RWPE2 (cell line): ENCODE data around the gene PRDX3.

ENCODE experiments used
- ATAC-seq: fragments of 200-7000 bp; cut with Tn5 transposase; 3 replicates; pipeline ENCODE4 v1.9.1; 2021; ENCODE audit warnings: low read depth
- DNase-seq: peaks from one replicate; pipeline ENCODE4 v3.0.0-alpha.2; 2020; ENCODE audit warnings: low spot score
- H3K27ac ChIP-seq: fragments of 450-650 bp; 2 replicates; pipeline ENCODE4 v1.5.1; 2017; ENCODE audit warnings: mild to moderate bottlenecking; ENCODE audit not compliant: poor library complexity, severe bottlenecking
- H3K27me3 ChIP-seq: fragments of 250-450 bp; sonication (Bioruptor Pico); 2 replicates; pipeline ENCODE4 v1.5.1; 2021; ENCODE audit warnings: mild to moderate bottlenecking, moderate library complexity; ENCODE audit not compliant: insufficient read depth, poor library complexity, severe bottlenecking
- H3K36me3 ChIP-seq: fragments of 250-450 bp; sonication (Bioruptor Pico); 2 replicates; pipeline ENCODE4 v1.5.1; 2020; ENCODE audit warnings: low read depth, mild to moderate bottlenecking, moderate library complexity
- H3K4me1 ChIP-seq: fragments of 250-450 bp; sonication (Bioruptor Pico); 2 replicates; pipeline ENCODE4 v1.5.1; 2021; ENCODE audit warnings: mild to moderate bottlenecking, moderate library complexity; ENCODE audit not compliant: insufficient read depth, poor library complexity, severe bottlenecking
- H3K4me3 ChIP-seq: fragments of 250-450 bp; sonication (Bioruptor Pico); 2 replicates; pipeline ENCODE4 v1.5.1; 2021; ENCODE audit warnings: mild to moderate bottlenecking, moderate library complexity; ENCODE audit not compliant: severe bottlenecking
- H3K9me3 ChIP-seq: fragments of 250-450 bp; sonication (Bioruptor Pico); 2 replicates; pipeline ENCODE4 v1.5.1; 2021; ENCODE audit warnings: mild to moderate bottlenecking, moderate library complexity; ENCODE audit not compliant: severe bottlenecking
- CTCF ChIP-seq: fragments of 450-650 bp; IDR thresholded peaks from one replicate; pipeline ENCODE4 v1.5.1; 2017; ENCODE audit warnings: mild to moderate bottlenecking, moderate library complexity; ENCODE audit not compliant: poor library complexity, severe bottlenecking

PRDX3 gene

GRCh38 chr10:119222537-119222936, 43.9 kb upstream of the PRDX3 start:
- no peak for TF ChIP-seq CTCF
- H3K27me3 ChIP-seq: no peaks in the 10 kb centered on the region
- H3K4me3 ChIP-seq: no peak overlapping the region
- H3K27ac ChIP-seq: no peak overlapping the region
- ATAC-seq: no peak
- H3K4me1 ChIP-seq: no peaks in the 10 kb centered on the region
- no peaks in the 10 kb centered on the region for H3K9me3 ChIP-seq
- H3K36me3 ChIP-seq: no peaks in the 10 kb centered on the region
- DNase-seq: no peak

DNA sequence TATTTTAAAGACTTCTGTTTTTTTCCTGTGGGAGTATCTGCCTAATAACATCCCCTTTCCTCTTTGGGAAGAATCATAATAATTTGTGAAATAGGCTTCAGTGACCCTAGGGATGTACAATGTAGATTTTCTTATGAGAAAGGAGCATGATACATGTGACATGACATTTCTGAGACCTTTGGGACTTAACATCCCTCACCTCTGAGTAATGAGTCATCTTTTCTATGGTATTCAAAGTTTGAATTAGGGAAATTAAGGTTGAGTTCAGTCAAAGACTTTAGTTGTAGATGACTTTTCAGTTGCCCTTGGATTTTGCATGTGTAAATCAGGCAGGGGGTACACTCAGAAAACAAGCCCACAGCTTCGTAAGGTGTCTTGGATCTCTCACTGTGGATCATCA, 43.1 kb upstream of the PRDX3 start:
- DNase-seq (no peak), ATAC-seq (no peak)
- H3K4me1 ChIP-seq: no peaks in the 10 kb centered on the region
- H3K27me3 ChIP-seq: no peaks in the 10 kb centered on the region
- no peaks in the 10 kb centered on the region for H3K36me3 ChIP-seq
- no peak overlapping the region for H3K4me3 ChIP-seq
- no peak for TF ChIP-seq CTCF
- H3K9me3 ChIP-seq: no peaks in the 10 kb centered on the region
- no peak overlapping the region for H3K27ac ChIP-seq

GRCh38 chr10:119221201-119221600, 42.6 kb upstream of the PRDX3 start:
- no peaks in the 10 kb centered on the region for H3K9me3 ChIP-seq
- ATAC-seq (no peak), DNase-seq (no peak)
- H3K4me3 ChIP-seq: no peak overlapping the region
- no peak overlapping the region for H3K27ac ChIP-seq
- no peaks in the 10 kb centered on the region for H3K36me3 ChIP-seq
- no peak for TF ChIP-seq CTCF
- H3K27me3 ChIP-seq: no peaks in the 10 kb centered on the region
- H3K4me1 ChIP-seq: no peaks in the 10 kb centered on the region

GRCh38 chr10:119219871-119220270, 41.3 kb upstream of the PRDX3 start:
- no peak for DNase-seq
- H3K27me3 ChIP-seq: no peaks in the 10 kb centered on the region
- TF ChIP-seq CTCF: no peak
- H3K36me3 ChIP-seq: no peaks in the 10 kb centered on the region
- ATAC-seq: no peak
- no peak overlapping the region for H3K27ac ChIP-seq
- no peaks in the 10 kb centered on the region for H3K9me3 ChIP-seq
- no peak overlapping the region for H3K4me3 ChIP-seq
- H3K4me1 ChIP-seq: no peaks in the 10 kb centered on the region

DNA sequence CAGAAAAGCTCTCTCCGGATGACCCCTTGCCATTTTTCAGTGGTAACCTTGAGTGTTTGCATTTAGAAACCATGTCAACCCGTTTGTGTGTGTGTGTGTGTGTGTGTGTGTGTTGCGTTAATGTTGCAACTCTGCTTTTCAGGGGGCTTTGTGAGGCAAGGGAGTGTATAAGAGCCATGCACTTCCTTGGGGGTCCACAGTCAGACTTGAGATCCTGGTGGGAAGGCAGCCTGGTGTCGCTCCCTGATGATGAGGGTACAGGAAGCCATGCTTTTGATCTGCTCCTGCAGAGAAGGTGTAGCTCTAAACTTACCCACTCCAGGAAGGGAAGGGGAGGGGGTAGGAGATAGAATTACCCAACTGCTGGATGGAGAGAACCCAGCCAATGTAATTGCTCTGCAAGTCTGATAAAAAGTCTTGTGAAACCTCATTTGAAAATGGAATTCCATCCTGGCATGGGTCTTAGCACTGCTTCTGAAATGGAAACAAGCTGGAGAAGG, 39.4 kb upstream of the PRDX3 start:
- H3K4me3 ChIP-seq: no peak overlapping the region
- H3K27me3 ChIP-seq: no peaks in the 10 kb centered on the region
- H3K9me3 ChIP-seq: no peaks in the 10 kb centered on the region
- no peak for TF ChIP-seq CTCF
- H3K4me1 ChIP-seq: no peaks in the 10 kb centered on the region
- H3K36me3 ChIP-seq: no peaks in the 10 kb centered on the region
- H3K27ac ChIP-seq: no peak overlapping the region
- DNase-seq (no peak), ATAC-seq (no peak)
